Nephron (organoid): ENCODE data around the gene MYO1A.
A peak's percentile ranks its signal among the peaks of the same experiment; 100 is the strongest.

Source experiments
- H3K27ac Mint-ChIP-seq, 3 experiments: 2 replicates each; pipeline ENCODE4 v1.8.0; 2020; ENCODE audit warnings: mixed read lengths in 3 of 3, mild to moderate bottlenecking in 2 of 3, moderate library complexity in 1 of 3
- H3K27me3 Mint-ChIP-seq: 2 replicates; pipeline ENCODE4 v1.8.0; 2021; ENCODE audit warnings: low read depth, mild to moderate bottlenecking, moderate library complexity, mixed read lengths
- H3K36me3 Mint-ChIP-seq: 2 replicates; pipeline ENCODE4 v1.8.0; 2020; ENCODE audit warnings: low read depth, mixed read lengths
- H3K4me1 Mint-ChIP-seq: 2 replicates; pipeline ENCODE4 v1.8.0; 2020; ENCODE audit warnings: mixed read lengths
- H3K4me3 Mint-ChIP-seq, 3 experiments: 2 replicates each; pipeline ENCODE4 v1.8.0; 2020; ENCODE audit warnings: mild to moderate bottlenecking in 3 of 3, mixed read lengths in 3 of 3, moderate library complexity in 2 of 3
- H3K9me3 Mint-ChIP-seq: 2 replicates; pipeline ENCODE4 v1.8.0; 2020; ENCODE audit warnings: mixed read lengths
- TF ChIP-seq, protein P1 (sequence below), 3 experiments: fragments of 200-600 bp; sonication (generic); IDR thresholded peaks; one replicate each; pipeline ENCODE4 v1.5.0; 2021; ENCODE audit warnings: antibody characterized with exemption in 3 of 3; ENCODE audit not compliant: unreplicated experiment in 3 of 3

Gene MYO1A

DNA sequence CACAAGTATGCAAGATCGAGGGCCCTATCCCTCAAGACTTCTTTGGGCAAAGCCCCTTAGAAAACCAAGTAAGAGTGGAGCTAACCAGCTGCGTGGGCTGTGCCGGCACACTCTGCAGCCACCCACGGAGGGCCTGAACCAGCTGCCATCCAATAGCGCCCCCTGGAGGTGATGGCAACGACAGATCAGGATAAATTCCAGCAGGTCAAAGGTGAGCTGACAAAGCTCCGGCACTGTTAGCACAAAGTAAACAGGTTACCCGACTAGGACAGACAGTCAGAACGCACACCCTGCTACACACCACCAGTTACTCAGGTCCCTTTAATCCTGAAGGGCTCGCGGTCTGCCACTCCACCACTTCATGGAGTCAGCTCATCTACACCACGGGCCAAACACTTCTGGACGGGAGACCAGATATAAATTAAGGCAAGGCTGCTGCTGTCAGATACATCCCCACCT, 48.5 kb downstream of the MYO1A start:
- H3K4me1 Mint-ChIP-seq: peaks cover 61% of the 10 kb centered on the region
- TF ChIP-seq, protein P1, sequence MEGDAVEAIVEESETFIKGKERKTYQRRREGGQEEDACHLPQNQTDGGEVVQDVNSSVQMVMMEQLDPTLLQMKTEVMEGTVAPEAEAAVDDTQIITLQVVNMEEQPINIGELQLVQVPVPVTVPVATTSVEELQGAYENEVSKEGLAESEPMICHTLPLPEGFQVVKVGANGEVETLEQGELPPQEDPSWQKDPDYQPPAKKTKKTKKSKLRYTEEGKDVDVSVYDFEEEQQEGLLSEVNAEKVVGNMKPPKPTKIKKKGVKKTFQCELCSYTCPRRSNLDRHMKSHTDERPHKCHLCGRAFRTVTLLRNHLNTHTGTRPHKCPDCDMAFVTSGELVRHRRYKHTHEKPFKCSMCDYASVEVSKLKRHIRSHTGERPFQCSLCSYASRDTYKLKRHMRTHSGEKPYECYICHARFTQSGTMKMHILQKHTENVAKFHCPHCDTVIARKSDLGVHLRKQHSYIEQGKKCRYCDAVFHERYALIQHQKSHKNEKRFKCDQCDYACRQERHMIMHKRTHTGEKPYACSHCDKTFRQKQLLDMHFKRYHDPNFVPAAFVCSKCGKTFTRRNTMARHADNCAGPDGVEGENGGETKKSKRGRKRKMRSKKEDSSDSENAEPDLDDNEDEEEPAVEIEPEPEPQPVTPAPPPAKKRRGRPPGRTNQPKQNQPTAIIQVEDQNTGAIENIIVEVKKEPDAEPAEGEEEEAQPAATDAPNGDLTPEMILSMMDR (IDR thresholded peaks at IDR 0.05; ENCODE audit: unreplicated experiment in 3 of 3): peak; percentile 49 to 62 (median 58)
- H3K27me3 Mint-ChIP-seq: no peaks in the 10 kb centered on the region
- H3K4me3 Mint-ChIP-seq: peak overlapping the region; percentile 44 to 57 (median 57)
- H3K36me3 Mint-ChIP-seq: peaks cover 58% of the 10 kb centered on the region
- no peak overlapping the region for H3K27ac Mint-ChIP-seq
- no peaks in the 10 kb centered on the region for H3K9me3 Mint-ChIP-seq

DNA sequence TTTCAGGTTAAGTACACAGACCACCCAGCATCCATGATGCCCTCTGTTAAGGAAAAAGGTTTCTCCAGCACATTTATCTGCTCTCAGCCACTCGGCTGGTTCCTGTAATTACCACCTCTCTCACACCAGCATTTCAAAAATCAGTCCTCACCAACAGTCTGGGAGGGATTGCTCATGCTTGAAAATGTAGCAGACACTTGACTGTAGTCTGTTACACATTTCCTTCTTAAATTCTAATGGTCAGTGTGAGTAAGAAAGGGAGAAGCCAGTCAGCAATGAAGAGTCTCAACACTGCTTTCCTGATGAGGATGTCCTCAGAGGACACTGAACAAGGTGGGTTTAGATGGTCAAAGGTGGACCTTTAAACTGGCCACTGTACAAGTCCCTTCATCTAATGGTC, 49.5 kb downstream of the MYO1A start:
- no peak overlapping the region for H3K27ac Mint-ChIP-seq
- H3K9me3 Mint-ChIP-seq: no peaks in the 10 kb centered on the region
- H3K36me3 Mint-ChIP-seq: peaks cover 64% of the 10 kb centered on the region
- TF ChIP-seq, protein P1 (IDR thresholded peaks at IDR 0.05; ENCODE audit: unreplicated experiment in 3 of 3): no peak
- no peaks in the 10 kb centered on the region for H3K27me3 Mint-ChIP-seq
- no peak overlapping the region for H3K4me3 Mint-ChIP-seq
- peaks cover 59% of the 10 kb centered on the region for H3K4me1 Mint-ChIP-seq

DNA sequence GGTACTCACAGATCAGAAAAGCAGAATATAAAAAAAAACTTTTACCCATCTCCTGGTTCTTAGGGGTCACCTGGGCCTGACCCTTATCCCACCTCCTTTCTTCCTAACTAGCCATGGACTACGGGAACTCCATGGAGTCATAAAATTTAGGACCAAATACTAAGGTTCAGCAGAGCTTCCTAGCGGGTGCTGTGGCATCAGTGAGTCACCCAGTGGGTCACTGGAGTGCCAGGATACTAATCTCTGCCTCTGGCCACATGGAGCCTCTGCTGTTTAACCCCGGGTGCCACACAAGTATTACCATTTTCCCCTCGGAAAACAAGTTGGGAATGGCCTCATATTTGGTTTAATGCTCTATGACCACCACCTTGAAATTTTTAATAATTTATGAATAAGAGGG, 50.5 kb downstream of the MYO1A start:
- no peaks in the 10 kb centered on the region for H3K27me3 Mint-ChIP-seq
- H3K9me3 Mint-ChIP-seq: no peaks in the 10 kb centered on the region
- no peak overlapping the region for H3K4me3 Mint-ChIP-seq
- peaks cover 50% of the 10 kb centered on the region for H3K4me1 Mint-ChIP-seq
- TF ChIP-seq, protein P1 (IDR thresholded peaks at IDR 0.05; ENCODE audit: unreplicated experiment in 3 of 3): no peak
- H3K36me3 Mint-ChIP-seq: peaks cover 58% of the 10 kb centered on the region
- H3K27ac Mint-ChIP-seq: no peak overlapping the region

DNA sequence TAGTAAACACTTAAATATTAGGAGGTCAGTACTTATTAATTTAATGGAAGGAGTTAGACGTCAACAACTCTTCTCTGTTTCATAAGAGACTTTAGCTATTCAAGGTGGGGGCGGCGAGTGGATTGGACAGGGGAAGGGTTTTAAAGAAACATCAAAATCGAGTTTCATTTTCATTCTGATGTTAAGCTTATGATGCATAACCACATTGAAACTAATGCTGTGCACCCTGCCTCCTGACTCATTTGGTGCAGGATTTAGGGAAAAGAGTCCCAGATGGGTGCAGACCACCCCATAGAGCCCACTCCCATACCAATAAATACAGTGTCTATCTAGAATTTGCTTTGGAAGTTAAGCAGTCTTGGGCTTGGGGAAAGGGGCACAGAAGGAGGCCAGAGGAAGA, 50.9 kb downstream of the MYO1A start:
- H3K4me1 Mint-ChIP-seq: peaks cover 46% of the 10 kb centered on the region
- TF ChIP-seq, protein P1 (IDR thresholded peaks at IDR 0.05; ENCODE audit: unreplicated experiment in 3 of 3): no peak
- H3K9me3 Mint-ChIP-seq: no peaks in the 10 kb centered on the region
- H3K4me3 Mint-ChIP-seq: no peak overlapping the region
- no peak overlapping the region for H3K27ac Mint-ChIP-seq
- no peaks in the 10 kb centered on the region for H3K27me3 Mint-ChIP-seq
- H3K36me3 Mint-ChIP-seq: peaks cover 54% of the 10 kb centered on the region

DNA sequence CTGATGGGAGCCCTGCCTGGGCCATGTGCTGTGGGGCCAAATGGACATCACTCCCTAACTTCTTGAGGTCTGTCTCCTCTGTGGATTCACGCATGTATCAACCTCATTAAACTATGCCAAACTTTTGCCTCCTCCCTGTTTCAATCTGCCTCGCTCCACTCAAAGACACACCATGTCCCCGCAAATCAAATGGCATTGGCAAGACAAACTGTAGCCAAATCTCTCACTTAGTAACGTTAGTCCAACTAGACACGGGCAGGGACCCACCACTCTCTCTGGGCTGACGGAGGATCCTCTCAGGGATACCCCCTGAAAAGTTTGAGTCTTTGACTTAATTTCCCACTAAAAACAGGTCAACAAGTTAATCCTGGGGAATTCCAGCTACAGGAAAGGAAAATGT, 51.6 kb downstream of the MYO1A start:
- Mint-ChIP-seq H3K27me3 (no peaks in the 10 kb centered on the region), H3K9me3 (no peaks in the 10 kb centered on the region), H3K27ac (no peak overlapping the region), H3K4me3 (no peak overlapping the region), H3K36me3 (peaks cover 47% of the 10 kb centered on the region), H3K4me1 (peaks cover 42% of the 10 kb centered on the region)
- TF ChIP-seq, protein P1 (IDR thresholded peaks at IDR 0.05; ENCODE audit: unreplicated experiment in 3 of 3): no peak

DNA sequence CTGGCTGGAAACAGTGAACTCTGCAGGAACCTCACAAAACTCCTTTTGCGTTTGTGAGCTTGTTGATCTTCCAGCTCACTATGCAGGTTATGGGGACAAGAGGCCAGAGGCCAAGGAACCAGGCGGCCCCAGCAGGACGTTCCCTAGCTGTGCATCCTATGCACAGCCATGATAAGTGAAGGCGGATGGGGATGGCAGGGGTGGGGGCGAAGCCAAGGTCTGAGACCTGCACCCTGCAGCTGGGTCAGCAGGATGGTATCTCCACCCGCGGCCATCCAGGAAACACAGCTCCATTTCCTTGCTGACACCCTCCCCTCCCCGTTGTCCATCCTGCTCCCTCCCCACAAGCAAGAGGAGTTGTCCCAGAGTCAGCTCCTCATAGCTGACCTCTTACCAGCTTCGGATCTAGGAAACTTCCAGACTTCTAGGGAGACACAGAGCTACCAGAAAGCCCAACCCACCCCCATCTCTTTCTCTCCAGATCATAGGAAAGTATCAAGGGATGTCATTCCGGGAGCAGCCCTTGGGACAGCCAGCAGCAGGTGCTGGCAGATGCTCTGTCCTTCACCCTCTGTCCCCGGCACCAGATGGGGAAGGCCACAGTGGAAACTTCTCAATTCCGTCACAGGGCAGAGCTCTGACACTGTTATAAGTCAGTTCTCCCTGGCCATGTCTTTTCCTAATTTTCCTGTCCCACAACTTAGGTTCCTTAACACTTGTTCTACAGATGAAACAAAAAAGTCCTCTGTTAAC, 53.0 kb downstream of the MYO1A start:
- Mint-ChIP-seq H3K4me3 (peak overlapping the region in 1 of 3 experiments; percentile 21), H3K9me3 (no peaks in the 10 kb centered on the region), H3K27ac (peak overlapping the region in 2 of 3 experiments; percentile 66 to 76), H3K27me3 (no peaks in the 10 kb centered on the region), H3K36me3 (peaks cover 35% of the 10 kb centered on the region), H3K4me1 (peaks cover 37% of the 10 kb centered on the region)
- TF ChIP-seq, protein P1 (IDR thresholded peaks at IDR 0.05; ENCODE audit: unreplicated experiment in 3 of 3): no peak
